ENCODE data around the gene PTPRM.

PTPRM gene

GRCh38 chr18:7562491-7562890, 4.6 kb upstream of the PTPRM start:
- TF ChIP-seq ZNF514 (tag by site-specific recombination; IDR thresholded peaks at IDR 0.05) (no peak), ZIC2 (tag by site-specific recombination; IDR thresholded peaks at IDR 0.05) (no peak), GFI1B (tag by site-specific recombination; IDR thresholded peaks at IDR 0.05) (no peak)
- H3K36me3 ChIP-seq (ENCODE audit: control insufficient read depth in 2 of 2, insufficient read depth in 1 of 2, low read length in 2 of 2): no peaks in the 10 kb centered on the region
- no peak overlapping the region for H3K4me3 ChIP-seq (ENCODE audit: low read depth, low read length)
- H3K9me3 ChIP-seq (ENCODE audit: control insufficient read depth, insufficient read depth, low read depth, low read length): no peaks in the 10 kb centered on the region
- H3K4me1 ChIP-seq (ENCODE audit: control insufficient read depth, insufficient read depth, low read length): 0 out of 2 replicates have a peak, but pooled peaks cover 6% of the 10 kb centered on the region
- ChIA-PET CTCF (no interaction called here), POLR2A (no interaction called here)
- H3K27ac ChIP-seq (ENCODE audit: extremely low read depth, low read depth, low read length): no peak overlapping the region

DNA sequence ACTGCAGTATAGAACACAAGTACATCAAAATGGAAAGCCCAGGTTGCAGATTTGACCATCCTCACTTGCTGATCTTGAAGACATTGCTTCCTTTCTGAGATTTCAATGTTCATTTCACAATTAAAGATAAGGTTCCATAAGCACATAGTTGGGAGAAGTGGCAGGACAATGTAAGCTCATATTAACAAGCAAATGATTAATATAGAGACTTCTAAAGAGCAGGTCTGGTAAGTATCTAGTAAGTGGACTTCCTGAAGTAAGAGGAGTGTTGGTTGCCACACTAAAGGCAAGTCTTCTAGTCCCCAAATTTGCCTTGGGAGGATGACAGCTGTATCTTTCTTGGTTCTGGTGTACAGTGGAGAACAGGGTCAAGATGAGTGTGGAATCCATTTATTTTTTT, 1.4 kb upstream of the PTPRM start:
- ChIA-PET CTCF (interaction anchor here (0.6 to 1.8 kb wide), 5 partner anchors 10 to 871 kb away, joined by 3 to 11 read pairs (median 3); no protein-coding TSS in a partner anchor), POLR2A (interaction anchor here (1.1 kb wide), 1 partner anchor 10 kb away, joined by 3 read pairs; no protein-coding TSS in a partner anchor)

DNA sequence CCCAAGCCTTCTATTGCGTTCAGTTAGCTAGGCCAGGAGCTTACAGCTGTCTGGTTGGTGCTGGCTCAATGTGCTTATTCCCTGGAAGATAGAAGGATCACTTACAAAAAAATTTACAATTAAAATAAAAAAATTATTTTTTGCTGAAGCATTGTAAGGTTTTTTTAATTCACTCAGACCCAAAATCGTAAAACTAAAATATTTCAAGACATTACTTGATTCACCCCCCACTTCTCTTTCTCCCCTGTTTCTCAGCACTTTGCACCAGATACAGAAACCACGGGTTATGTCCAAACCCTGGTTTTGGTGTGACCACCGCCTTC, 911 bp upstream of the PTPRM start:
- CTCF ChIA-PET: interaction anchor here (0.6 to 2.3 kb wide), 18 partner anchors 8 to 1763 kb away, joined by 3 to 23 read pairs (median 4); no protein-coding TSS in a partner anchor
- TF ChIP-seq ZBTB48 (tag by site-specific recombination; IDR thresholded peaks at IDR 0.05) (no peak), ZNF335 (tag by site-specific recombination; conservative IDR thresholded peaks at IDR 0.05) (peak; percentile 47; the same call in 1 of the 2 replicates)
- POLR2A ChIA-PET: interaction anchor here (0.5 to 1.3 kb wide), 3 partner anchors 10 to 974 kb away, joined by 3 read pairs; no protein-coding TSS in a partner anchor
- H3K4me3 ChIP-seq (ENCODE audit: low read depth, low read length): peak overlapping the region; percentile 60
- H3K27ac ChIP-seq (ENCODE audit: extremely low read depth, low read depth, low read length): peak overlapping the region; percentile 94
- no peaks in the 10 kb centered on the region for H3K9me3 ChIP-seq (ENCODE audit: control insufficient read depth, insufficient read depth, low read depth, low read length)
- no peaks in the 10 kb centered on the region for H3K36me3 ChIP-seq (ENCODE audit: control insufficient read depth in 2 of 2, insufficient read depth in 1 of 2, low read length in 2 of 2)
- peaks cover 6% of the 10 kb centered on the region; the same call in 1 of the 2 replicates for H3K4me1 ChIP-seq (ENCODE audit: control insufficient read depth, insufficient read depth, low read length)

More for the DNA sequence above, 1.4 kb upstream of the PTPRM start:
- Histone ChIP-seq H3K9me3 (ENCODE audit: control insufficient read depth, insufficient read depth, low read depth, low read length) (no peaks in the 10 kb centered on the region), H3K36me3 (ENCODE audit: control insufficient read depth in 2 of 2, insufficient read depth in 1 of 2, low read length in 2 of 2) (no peaks in the 10 kb centered on the region), H3K4me1 (ENCODE audit: control insufficient read depth, insufficient read depth, low read length) (peaks cover 6% of the 10 kb centered on the region; the same call in 1 of the 2 replicates), H3K4me3 (ENCODE audit: low read depth, low read length) (no peak overlapping the region), H3K27ac (ENCODE audit: extremely low read depth, low read depth, low read length) (no peak overlapping the region)
- no peak for TF ChIP-seq BCL11B (tag by site-specific recombination; IDR thresholded peaks at IDR 0.05; ENCODE audit: low read depth)
- no peak for TF ChIP-seq ZNF10 (tag by site-specific recombination; IDR thresholded peaks at IDR 0.05)
- no peak for TF ChIP-seq ZNF239 (tag by site-specific recombination; IDR thresholded peaks at IDR 0.05)

DNA sequence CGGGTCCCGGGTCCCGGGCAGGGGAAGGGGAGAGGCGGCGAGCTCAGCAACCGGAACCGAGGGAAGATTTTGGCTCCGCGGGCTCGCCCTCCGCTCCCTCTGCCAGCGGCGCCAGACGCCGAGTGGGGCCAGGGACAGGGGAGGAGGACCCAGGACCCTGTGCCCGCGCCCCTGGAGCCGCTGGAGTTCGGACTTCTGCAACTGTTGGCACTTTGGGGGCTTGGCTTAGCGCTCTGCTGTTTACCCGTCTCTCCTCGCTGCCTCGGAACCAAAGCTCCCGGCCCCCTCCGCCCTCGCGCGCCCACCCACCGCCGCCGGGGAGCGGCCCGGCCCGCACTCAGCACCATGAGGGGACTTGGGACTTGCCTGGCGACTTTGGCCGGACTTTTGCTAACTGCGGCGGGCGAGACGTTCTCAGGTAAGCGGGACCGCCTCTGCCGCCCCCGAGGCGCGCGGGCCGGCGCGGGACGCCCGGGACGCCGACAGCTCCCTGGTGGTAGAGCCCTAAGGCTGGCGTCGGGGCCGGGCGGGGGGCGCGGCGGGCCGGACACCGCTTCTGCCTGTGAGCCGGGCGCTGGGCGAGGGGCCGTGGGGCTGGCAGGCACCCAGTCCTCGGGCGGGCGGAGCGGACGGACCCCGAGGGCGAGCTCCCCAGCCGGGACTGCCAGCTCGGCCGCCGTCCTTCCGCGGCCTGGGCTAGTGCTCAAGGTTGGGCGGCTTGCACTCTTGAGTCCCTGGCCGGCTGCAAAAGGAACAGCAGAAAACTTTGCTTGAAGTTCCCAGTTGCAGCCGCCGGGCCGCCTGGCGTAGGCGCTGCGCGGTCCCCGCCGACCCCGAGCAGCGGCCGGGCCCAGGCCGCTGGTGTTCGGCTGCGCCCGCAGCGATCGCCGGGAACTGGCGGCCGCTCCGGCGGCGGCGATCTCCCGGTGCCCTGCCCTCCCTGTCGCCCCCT, 634 bp downstream of the PTPRM start:
- Histone ChIP-seq H3K9me3 (ENCODE audit: control insufficient read depth, insufficient read depth, low read depth, low read length) (no peaks in the 10 kb centered on the region), H3K4me3 (ENCODE audit: low read depth, low read length) (peak overlapping the region; percentile 60), H3K27ac (ENCODE audit: extremely low read depth, low read depth, low read length) (peak overlapping the region; percentile 94), H3K36me3 (ENCODE audit: control insufficient read depth in 2 of 2, insufficient read depth in 1 of 2, low read length in 2 of 2) (no peaks in the 10 kb centered on the region), H3K4me1 (ENCODE audit: control insufficient read depth, insufficient read depth, low read length) (peaks cover 2% of the 10 kb centered on the region; the same call in 1 of the 2 replicates)
- POLR2A ChIA-PET: interaction anchor here (0.9 to 1.9 kb wide), 7 partner anchors 10 to 295 kb away, joined by 3 to 7 read pairs (median 5); no protein-coding TSS in a partner anchor
- CTCF ChIA-PET: interaction anchor here (0.5 to 2.3 kb wide), 31 partner anchors 9 to 913 kb away, joined by 3 to 23 read pairs (median 3); no protein-coding TSS in a partner anchor
- TF ChIP-seq HOXA7 (CRISPR knock-in tag; IDR thresholded peaks at IDR 0.05; ENCODE audit: borderline replicate concordance) (no peak), ZNF16 (tag by site-specific recombination; IDR thresholded peaks at IDR 0.05; ENCODE audit: low read depth) (no peak), KLF1 (tag by site-specific recombination; IDR thresholded peaks at IDR 0.05) (no peak), ZNF585B (tag by site-specific recombination; IDR thresholded peaks at IDR 0.05) (no peak), ZFP37 (tag by site-specific recombination; IDR thresholded peaks at IDR 0.05) (no peak), ZXDB (tag by site-specific recombination; IDR thresholded peaks at IDR 0.05) (peak; percentile 31)
- TF ChIP-seq, protein P1, sequence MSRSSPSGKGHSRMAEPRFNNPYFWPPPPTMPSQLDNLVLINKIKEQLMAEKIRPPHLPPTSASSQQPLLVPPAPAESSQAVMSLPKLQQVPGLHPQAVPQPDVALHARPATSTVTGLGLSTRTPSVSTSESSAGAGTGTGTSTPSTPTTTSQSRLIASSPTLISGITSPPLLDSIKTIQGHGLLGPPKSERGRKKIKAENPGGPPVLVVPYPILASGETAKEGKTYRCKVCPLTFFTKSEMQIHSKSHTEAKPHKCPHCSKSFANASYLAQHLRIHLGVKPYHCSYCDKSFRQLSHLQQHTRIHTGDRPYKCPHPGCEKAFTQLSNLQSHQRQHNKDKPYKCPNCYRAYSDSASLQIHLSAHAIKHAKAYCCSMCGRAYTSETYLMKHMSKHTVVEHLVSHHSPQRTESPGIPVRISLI (tag by site-specific recombination; IDR thresholded peaks at IDR 0.05): no peak
- TF ChIP-seq, protein P2, sequence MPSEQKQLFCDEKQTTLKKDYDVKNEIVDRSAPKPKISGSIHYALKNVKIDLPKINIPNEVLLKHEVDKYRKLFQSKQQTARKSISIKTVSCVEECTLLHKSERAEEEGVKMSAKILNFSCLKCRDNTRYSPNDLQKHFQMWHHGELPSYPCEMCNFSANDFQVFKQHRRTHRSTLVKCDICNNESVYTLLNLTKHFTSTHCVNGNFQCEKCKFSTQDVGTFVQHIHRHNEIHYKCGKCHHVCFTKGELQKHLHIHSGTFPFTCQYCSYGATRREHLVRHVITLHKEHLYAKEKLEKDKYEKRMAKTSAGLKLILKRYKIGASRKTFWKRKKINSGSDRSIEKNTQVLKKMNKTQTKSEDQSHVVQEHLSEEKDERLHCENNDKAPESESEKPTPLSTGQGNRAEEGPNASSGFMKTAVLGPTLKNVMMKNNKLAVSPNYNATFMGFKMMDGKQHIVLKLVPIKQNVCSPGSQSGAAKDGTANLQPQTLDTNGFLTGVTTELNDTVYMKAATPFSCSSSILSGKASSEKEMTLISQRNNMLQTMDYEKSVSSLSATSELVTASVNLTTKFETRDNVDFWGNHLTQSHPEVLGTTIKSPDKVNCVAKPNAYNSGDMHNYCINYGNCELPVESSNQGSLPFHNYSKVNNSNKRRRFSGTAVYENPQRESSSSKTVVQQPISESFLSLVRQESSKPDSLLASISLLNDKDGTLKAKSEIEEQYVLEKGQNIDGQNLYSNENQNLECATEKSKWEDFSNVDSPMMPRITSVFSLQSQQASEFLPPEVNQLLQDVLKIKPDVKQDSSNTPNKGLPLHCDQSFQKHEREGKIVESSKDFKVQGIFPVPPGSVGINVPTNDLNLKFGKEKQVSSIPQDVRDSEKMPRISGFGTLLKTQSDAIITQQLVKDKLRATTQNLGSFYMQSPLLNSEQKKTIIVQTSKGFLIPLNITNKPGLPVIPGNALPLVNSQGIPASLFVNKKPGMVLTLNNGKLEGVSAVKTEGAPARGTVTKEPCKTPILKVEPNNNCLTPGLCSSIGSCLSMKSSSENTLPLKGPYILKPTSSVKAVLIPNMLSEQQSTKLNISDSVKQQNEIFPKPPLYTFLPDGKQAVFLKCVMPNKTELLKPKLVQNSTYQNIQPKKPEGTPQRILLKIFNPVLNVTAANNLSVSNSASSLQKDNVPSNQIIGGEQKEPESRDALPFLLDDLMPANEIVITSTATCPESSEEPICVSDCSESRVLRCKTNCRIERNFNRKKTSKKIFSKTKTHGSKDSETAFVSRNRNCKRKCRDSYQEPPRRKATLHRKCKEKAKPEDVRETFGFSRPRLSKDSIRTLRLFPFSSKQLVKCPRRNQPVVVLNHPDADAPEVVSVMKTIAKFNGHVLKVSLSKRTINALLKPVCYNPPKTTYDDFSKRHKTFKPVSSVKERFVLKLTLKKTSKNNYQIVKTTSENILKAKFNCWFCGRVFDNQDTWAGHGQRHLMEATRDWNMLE (tag by site-specific recombination; conservative IDR thresholded peaks at IDR 0.05; ENCODE audit: low read depth): no peak
- TF ChIP-seq, protein P3, sequence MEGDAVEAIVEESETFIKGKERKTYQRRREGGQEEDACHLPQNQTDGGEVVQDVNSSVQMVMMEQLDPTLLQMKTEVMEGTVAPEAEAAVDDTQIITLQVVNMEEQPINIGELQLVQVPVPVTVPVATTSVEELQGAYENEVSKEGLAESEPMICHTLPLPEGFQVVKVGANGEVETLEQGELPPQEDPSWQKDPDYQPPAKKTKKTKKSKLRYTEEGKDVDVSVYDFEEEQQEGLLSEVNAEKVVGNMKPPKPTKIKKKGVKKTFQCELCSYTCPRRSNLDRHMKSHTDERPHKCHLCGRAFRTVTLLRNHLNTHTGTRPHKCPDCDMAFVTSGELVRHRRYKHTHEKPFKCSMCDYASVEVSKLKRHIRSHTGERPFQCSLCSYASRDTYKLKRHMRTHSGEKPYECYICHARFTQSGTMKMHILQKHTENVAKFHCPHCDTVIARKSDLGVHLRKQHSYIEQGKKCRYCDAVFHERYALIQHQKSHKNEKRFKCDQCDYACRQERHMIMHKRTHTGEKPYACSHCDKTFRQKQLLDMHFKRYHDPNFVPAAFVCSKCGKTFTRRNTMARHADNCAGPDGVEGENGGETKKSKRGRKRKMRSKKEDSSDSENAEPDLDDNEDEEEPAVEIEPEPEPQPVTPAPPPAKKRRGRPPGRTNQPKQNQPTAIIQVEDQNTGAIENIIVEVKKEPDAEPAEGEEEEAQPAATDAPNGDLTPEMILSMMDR (tag by site-specific recombination; IDR thresholded peaks at IDR 0.05): peak; percentile 16; the same call in 1 of the 2 replicates

Data from HEK293 (cell line).